Hepatocyte (in vitro differentiated cells): ENCODE data around the gene KLF13.

Experiments used
- CTCF ChIP-seq: fragments of 200-600 bp; sonication (generic); IDR thresholded peaks from 2 replicates; pipeline ENCODE4 v1.5.1; 2016; ENCODE audit warnings: antibody characterized with exemption, mild to moderate bottlenecking; ENCODE audit not compliant: poor library complexity
- EZH2 ChIP-seq: fragments of 200-600 bp; sonication (generic); IDR thresholded peaks from 2 replicates; pipeline ENCODE4 v1.6.1; 2016; ENCODE audit warnings: antibody characterized with exemption, mild to moderate bottlenecking, borderline replicate concordance
- EZH2phosphoT487 ChIP-seq: fragments of 200-600 bp; sonication (generic); IDR thresholded peaks from one replicate; pipeline ENCODE4 v1.6.1; 2018; ENCODE audit warnings: antibody characterized with exemption, mild to moderate bottlenecking, low read depth, moderate library complexity; ENCODE audit not compliant: unreplicated experiment, severe bottlenecking

GRCh38 chr15:31307270-31308184 lies 19.1 kb upstream of the KLF13 start:
- TF ChIP-seq EZH2 (no peak), CTCF (no peak), EZH2phosphoT487 (no peak)
